GM18951 (cell line): Measurements from ENCODE around the gene RERE.

ENCODE experiments used
- POLR2A ChIP-seq: IDR thresholded peaks from 4 replicates; pipeline ENCODE4 v1.6.1; 2011; ENCODE audit warnings: mild to moderate bottlenecking; ENCODE audit not compliant: insufficient read length, insufficient read depth; ENCODE audit errors: extremely low read depth
- in situ Hi-C: fragments of 300-500 bp; cut with MboI; formaldehyde crosslinking; loops from one replicate; pipeline ENCODE4 v1.12.0; 2022; ENCODE audit warnings: low sequenced_read_pairs, mixed read lengths, inconsistent platforms; ENCODE audit not compliant: unreplicated experiment

The RERE gene

GRCh38 chr1:8685463-8685862, 132.0 kb downstream of the RERE start:
- in situ Hi-C loops, result no loop called here

GRCh38 chr1:8684590-8684989, 132.8 kb downstream of the RERE start:
- in situ Hi-C loops, result no loop called here
- TF ChIP-seq POLR2A, result no peak

More at GRCh38 chr1:8685463-8685862, 132.0 kb downstream of the RERE start:
- no peak for TF ChIP-seq POLR2A

- in situ Hi-C loops, result no loop called here
- no peak for TF ChIP-seq POLR2A
Measured at GRCh38 chr1:8682573-8682972, 134.9 kb downstream of the RERE start.

- TF ChIP-seq POLR2A, result no peak
- in situ Hi-C loops, result no loop called here
Measured at GRCh38 chr1:8681911-8682310, 135.5 kb downstream of the RERE start.

- no peak for TF ChIP-seq POLR2A
- in situ Hi-C loops, result no loop called here
Measured at GRCh38 chr1:8680664-8681650, 136.5 kb downstream of the RERE start.

GRCh38 chr1:8679929-8680663, 137.3 kb downstream of the RERE start:
- in situ Hi-C loops, result no loop called here
- TF ChIP-seq POLR2A, result no peak

- in situ Hi-C loops, result no loop called here
- no peak for TF ChIP-seq POLR2A
Measured at GRCh38 chr1:8679395-8679800, 138.0 kb downstream of the RERE start.

GRCh38 chr1:8678673-8679394, 138.6 kb downstream of the RERE start:
- in situ Hi-C loops, result no loop called here
- no peak for TF ChIP-seq POLR2A

- TF ChIP-seq POLR2A, result no peak
- in situ Hi-C loops, result no loop called here
Measured at GRCh38 chr1:8677782-8678181, 139.7 kb downstream of the RERE start.

GRCh38 chr1:8676813-8677212, 140.6 kb downstream of the RERE start:
- in situ Hi-C loops, result no loop called here
- no peak for TF ChIP-seq POLR2A

- TF ChIP-seq POLR2A, result no peak
- in situ Hi-C loops, result no loop called here
Measured at GRCh38 chr1:8676072-8676471, 141.4 kb downstream of the RERE start.

- TF ChIP-seq POLR2A, result no peak
- in situ Hi-C loops, result loop anchor here (25.0 kb wide), 1 partner anchor 113 kb away; no protein-coding TSS in a partner anchor
Measured at GRCh38 chr1:8674912-8675311, 142.5 kb downstream of the RERE start.

- TF ChIP-seq POLR2A, result no peak
- in situ Hi-C loops, result loop anchor here (25.0 kb wide), 1 partner anchor 112 kb away; no protein-coding TSS in a partner anchor
Measured at GRCh38 chr1:8674481-8674880, 143.0 kb downstream of the RERE start.
